ENCODE results near the gene OR52A1. TPM values are rescaled to one million over a fixed set of nuclear protein-coding genes. Genes with fewer than 3 reads are reported as not detected.
"Not testable (repeated sequence)": the region's sequence is repeated elsewhere in the genome, so short reads cannot be mapped to it uniquely, and the experiment has no call there.

Gene OR52A1
- total RNA-seq, 1 donor from 2014 or later, result not detected

- no peak for DNase-seq (ENCODE audit: low spot score)
- no peak overlapping the region for H3K4me3 Mint-ChIP-seq (ENCODE audit: unreplicated experiment)
- no peaks in the 10 kb centered on the region for H3K4me1 Mint-ChIP-seq (ENCODE audit: low read depth)
- H3K9me3 Mint-ChIP-seq (ENCODE audit: low read depth), result no peaks in the 10 kb centered on the region
- no peaks in the 10 kb centered on the region for H3K36me3 Mint-ChIP-seq (ENCODE audit: low read depth)
- peaks cover 17% of the 10 kb centered on the region for H3K27me3 Mint-ChIP-seq (ENCODE audit: low read depth)
- H3K27ac Mint-ChIP-seq (ENCODE audit: unreplicated experiment), result no peak overlapping the region
- no peak for TF ChIP-seq CTCF (IDR thresholded peaks at IDR 0.05)
Measured at GRCh38 chr11:5153574-5154431, 754 bp downstream of the OR52A1 start.

- Mint-ChIP-seq H3K9me3 (ENCODE audit: low read depth) (no peaks in the 10 kb centered on the region), H3K27me3 (ENCODE audit: low read depth) (peaks cover 14% of the 10 kb centered on the region), H3K36me3 (ENCODE audit: low read depth) (no peaks in the 10 kb centered on the region), H3K27ac (ENCODE audit: unreplicated experiment) (no peak overlapping the region), H3K4me1 (ENCODE audit: low read depth) (no peaks in the 10 kb centered on the region), H3K4me3 (ENCODE audit: unreplicated experiment) (no peak overlapping the region)
- no peak for DNase-seq (ENCODE audit: low spot score)
- TF ChIP-seq CTCF (IDR thresholded peaks at IDR 0.05), result no peak
Measured at GRCh38 chr11:5151713-5152153, 2.8 kb downstream of the OR52A1 start.

- H3K9me3 Mint-ChIP-seq (ENCODE audit: low read depth); H3K4me3 Mint-ChIP-seq (ENCODE audit: unreplicated experiment); H3K36me3 Mint-ChIP-seq (ENCODE audit: low read depth); H3K27me3 Mint-ChIP-seq (ENCODE audit: low read depth); H3K4me1 Mint-ChIP-seq (ENCODE audit: low read depth); DNase-seq (ENCODE audit: low spot score); H3K27ac Mint-ChIP-seq (ENCODE audit: unreplicated experiment): not testable (repeated sequence)
Measured at GRCh38 chr11:5144206-5144605, 10.4 kb downstream of the OR52A1 start.

- H3K36me3 Mint-ChIP-seq (ENCODE audit: low read depth), result no peaks in the 10 kb centered on the region
- H3K9me3 Mint-ChIP-seq (ENCODE audit: low read depth), result no peaks in the 10 kb centered on the region
- H3K4me1 Mint-ChIP-seq (ENCODE audit: low read depth), result no peaks in the 10 kb centered on the region
- no peak for DNase-seq (ENCODE audit: low spot score)
- H3K4me3 Mint-ChIP-seq (ENCODE audit: unreplicated experiment), result no peak within 1 kb of the TSS
- H3K27ac Mint-ChIP-seq (ENCODE audit: unreplicated experiment), result no peak within 1 kb of the TSS
- no peak for TF ChIP-seq CTCF (IDR thresholded peaks at IDR 0.05)
- H3K27me3 Mint-ChIP-seq (ENCODE audit: low read depth), result peaks cover 18% of the 10 kb centered on the region
Measured at GRCh38 chr11:5137996-5138395, 16.6 kb downstream of the OR52A1 start, which contains the start of gene OR52A5. OR52A5 (minus strand) TSS chr11:5138356; CDS start chr11:5132642, 5,714 bp downstream.

- Mint-ChIP-seq H3K4me1 (ENCODE audit: low read depth) (no peaks in the 10 kb centered on the region), H3K27ac (ENCODE audit: unreplicated experiment) (no peak overlapping the region), H3K27me3 (ENCODE audit: low read depth) (peaks cover 15% of the 10 kb centered on the region), H3K9me3 (ENCODE audit: low read depth) (no peaks in the 10 kb centered on the region), H3K36me3 (ENCODE audit: low read depth) (no peaks in the 10 kb centered on the region), H3K4me3 (ENCODE audit: unreplicated experiment) (no peak overlapping the region)
- DNase-seq (ENCODE audit: low spot score), result no peak
- no peak for TF ChIP-seq CTCF (IDR thresholded peaks at IDR 0.05)
Measured at GRCh38 chr11:5137014-5137413, 17.5 kb downstream of the OR52A1 start.

GRCh38 chr11:5136261-5136660, 18.3 kb downstream of the OR52A1 start:
- Mint-ChIP-seq H3K36me3 (ENCODE audit: low read depth) (no peaks in the 10 kb centered on the region), H3K9me3 (ENCODE audit: low read depth) (no peaks in the 10 kb centered on the region), H3K27ac (ENCODE audit: unreplicated experiment) (no peak overlapping the region), H3K4me1 (ENCODE audit: low read depth) (no peaks in the 10 kb centered on the region), H3K27me3 (ENCODE audit: low read depth) (peaks cover 15% of the 10 kb centered on the region), H3K4me3 (ENCODE audit: unreplicated experiment) (no peak overlapping the region)
- DNase-seq (ENCODE audit: low spot score), result no peak
- no peak for TF ChIP-seq CTCF (IDR thresholded peaks at IDR 0.05)
